GM13976 (cell line): ENCODE measurements around the gene TSEN54.

Experiments
- DNase-seq: peaks from one replicate; pipeline ENCODE4 v3.0.0; 2012; ENCODE audit warnings: low spot score
- CTCF ChIP-seq: IDR thresholded peaks from 2 replicates; pipeline ENCODE4 v1.5.1; 2012; ENCODE audit warnings: borderline replicate concordance, mild to moderate bottlenecking; ENCODE audit not compliant: insufficient read depth; ENCODE audit errors: extremely low read depth, missing control alignments, control extremely low read depth
- in situ Hi-C: fragments of 300-500 bp; cut with MboI; formaldehyde crosslinking; loops from one replicate; pipeline ENCODE4 v1.12.0; 2022; ENCODE audit warnings: low sequenced_read_pairs, mixed read lengths, inconsistent platforms; ENCODE audit not compliant: unreplicated experiment

TSEN54 gene

GRCh38 chr17:75573994-75574393 is 57.7 kb downstream of the TSEN54 start:
- no peak for DNase-seq
- in situ Hi-C loops = no loop called here
- no peak for TF ChIP-seq CTCF
